SH-SY5Y (cell line): ENCODE data around the gene PRSS50.

Experiments used
- GATA2 ChIP-seq: IDR thresholded peaks from 2 replicates; pipeline ENCODE4 v1.6.1; 2011; ENCODE audit warnings: mild to moderate bottlenecking, low read depth, low read length
- GATA3 ChIP-seq: IDR thresholded peaks from 2 replicates; pipeline ENCODE4 v1.6.1; 2011; ENCODE audit warnings: low read depth, mild to moderate bottlenecking, low read length, moderate library complexity

DNA sequence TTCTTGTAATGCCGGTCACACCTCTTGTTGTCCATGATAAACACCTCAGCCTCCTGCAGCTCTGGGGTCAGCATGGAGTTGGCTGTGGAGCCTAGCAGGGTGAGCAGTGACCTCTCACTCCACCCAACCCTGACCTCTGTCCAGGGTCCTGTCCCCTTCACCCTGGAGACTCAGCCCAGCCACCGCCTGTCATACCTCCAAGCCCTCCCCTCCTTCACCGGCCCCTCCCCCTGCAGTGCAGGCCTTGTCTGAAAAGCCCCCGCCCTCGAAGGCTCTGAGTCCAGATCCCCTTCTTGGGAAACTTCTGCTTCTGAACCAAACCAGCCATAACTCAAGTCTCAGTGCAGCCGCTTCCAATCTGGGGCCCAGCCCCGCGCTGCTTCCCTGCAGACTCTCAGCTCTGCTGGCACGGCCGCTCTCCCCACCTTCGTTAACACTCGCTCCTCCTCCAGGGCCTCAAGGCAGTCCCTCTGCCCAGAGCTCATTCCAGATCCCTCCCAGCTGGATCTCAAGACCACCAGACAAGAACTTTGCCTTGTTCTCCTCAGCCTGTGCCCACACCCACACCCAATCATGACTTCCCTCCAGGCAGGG lies 25.4 kb upstream of the PRSS50 start:
- TF ChIP-seq GATA2: no peak
- TF ChIP-seq GATA3: no peak
